Right ventricle myocardium superior (tissue), 1 donor: ENCODE measurements around the gene ZDHHC11. TPM values are rescaled to one million over a fixed set of nuclear protein-coding genes. Genes with fewer than 3 reads are reported as not detected.

ENCODE experiments used
- ATAC-seq: fragments of 200-7000 bp; cut with Tn5 transposase; one replicate; pipeline ENCODE4 v1.9.1; 2020; ENCODE audit warnings: mild to moderate bottlenecking; ENCODE audit not compliant: poor library complexity
- DNase-seq: peaks from one replicate; pipeline ENCODE4 v3.0.0-alpha.2; 2020
- intact Hi-C: fragments of 100-400 bp; cut with DNase I; formaldehyde crosslinking; loops from one replicate; pipeline ENCODE4 v1.11.2; 2022
- total RNA-seq: library from RNA; stranded (reverse); fragmentation: NEBNext Ultra II Directional; extraction: Animal tissue kit (Norgen Biotek cat#: 25700); gene quantifications from one replicate; pipeline ENCODE4 v1.2.1, GENCODE V29; 2021
- donor health status: DM: no; HTN: yes; CAD: no; lungs with severe emphysema.

ZDHHC11 gene
- total RNA-seq, 1 donor from 2014 or later = 55.6 TPM

- intact Hi-C loops = no loop called here
- ATAC-seq (peak; percentile 86), DNase-seq (no peak)
These were observed 104.5 kb downstream of the ZDHHC11 start for GRCh38 chr5:746258-746761.

Other genes with a start within 250 kb of the ZDHHC11 start
- gene CEP72, start 238.6 kb downstream of the ZDHHC11 start, total RNA-seq = 1.7 TPM
- gene TPPP, start 157.6 kb downstream of the ZDHHC11 start, total RNA-seq = 39.7 TPM
- 18.8 TPM for gene ZDHHC11B, start 66.3 kb downstream of the ZDHHC11 start, total RNA-seq
- gene BRD9, start 41.8 kb upstream of the ZDHHC11 start, total RNA-seq = 28.0 TPM
- 0.48 TPM for gene TRIP13, start 41.9 kb upstream of the ZDHHC11 start, total RNA-seq
- 2.8 TPM for gene NKD2, start 157.8 kb upstream of the ZDHHC11 start, total RNA-seq